Neural cell (in vitro differentiated cells): ENCODE data around the gene SCARB1. TPM values are rescaled to one million over a fixed set of nuclear protein-coding genes. Genes with fewer than 3 reads are reported as not detected.

Experiments
- H2AFZ ChIP-seq: fragments of 200-600, 300-800 bp; sonication (generic), shearing (Covaris generic); 2 replicates; pipeline ENCODE4 v1.6.0; 2014; ENCODE audit warnings: low read depth, mild to moderate bottlenecking, antibody characterized with exemption, low read length, moderate library complexity
- H3F3A ChIP-seq: fragments of 200-600 bp; shearing (Covaris generic); 2 replicates; pipeline ENCODE4 v1.6.1; 2016; ENCODE audit warnings: mild to moderate bottlenecking, moderate library complexity, mixed read lengths, antibody characterized with exemption, low read length; ENCODE audit not compliant: insufficient read depth, poor library complexity, severe bottlenecking
- H3K27ac ChIP-seq: fragments of 200-600, 300-800 bp; sonication (generic), shearing (Covaris generic); 2 replicates; pipeline ENCODE4 v1.5.1; 2014; ENCODE audit warnings: mild to moderate bottlenecking, low read length, moderate library complexity
- H3K27me3 ChIP-seq: fragments of 300-800, 200-600 bp; sonication (generic), shearing (Covaris generic); 2 replicates; pipeline ENCODE4 v1.6.0; 2014; ENCODE audit warnings: mild to moderate bottlenecking, low read depth, low read length, moderate library complexity; ENCODE audit not compliant: insufficient read depth
- H3K36me3 ChIP-seq: fragments of 300-800, 200-600 bp; sonication (generic), shearing (Covaris generic); 2 replicates; pipeline ENCODE4 v1.5.1; 2014; ENCODE audit warnings: mild to moderate bottlenecking, antibody characterized with exemption, low read length, moderate library complexity; ENCODE audit not compliant: insufficient read depth
- H3K4me2 ChIP-seq: fragments of 300-800, 200-600 bp; sonication (generic), shearing (Covaris generic); 2 replicates; pipeline ENCODE4 v1.6.0; 2014; ENCODE audit warnings: mild to moderate bottlenecking, low read length
- H3K4me3 ChIP-seq: fragments of 300-800, 200-600 bp; sonication (generic), shearing (Covaris generic); 2 replicates; pipeline ENCODE4 v1.5.1; 2014; ENCODE audit warnings: mild to moderate bottlenecking, low read length, moderate library complexity
- H3K79me2 ChIP-seq: fragments of 200-600 bp; shearing (Covaris generic); replicated peaks from 2 replicates; pipeline ENCODE4 v1.6.0; 2014; ENCODE audit warnings: mild to moderate bottlenecking, low read length, moderate library complexity; ENCODE audit not compliant: insufficient read depth
- H3K9ac ChIP-seq: fragments of 300-800, 200-600 bp; sonication (generic), shearing (Covaris generic); 2 replicates; pipeline ENCODE4 v1.6.1; 2016; ENCODE audit warnings: mild to moderate bottlenecking, low read length, mixed read lengths
- H3K9me2 ChIP-seq: fragments of 200-600 bp; shearing (Covaris generic); 2 replicates; pipeline ENCODE4 v1.6.1; 2016; ENCODE audit warnings: mild to moderate bottlenecking, low read length, mixed read lengths; ENCODE audit not compliant: insufficient read depth
- H3K9me3 ChIP-seq: fragments of 200-600, 300-800 bp; sonication (generic), shearing (Covaris generic); 2 replicates; pipeline ENCODE4 v1.6.1; 2016; ENCODE audit warnings: mild to moderate bottlenecking, mixed run types, low read length, moderate library complexity, mixed read lengths
- H4K20me1 ChIP-seq: fragments of 200-600 bp; shearing (Covaris generic); 2 replicates; pipeline ENCODE4 v1.6.1; 2016; ENCODE audit warnings: mild to moderate bottlenecking, mixed run types; ENCODE audit not compliant: insufficient read depth
- CTCF ChIP-seq: fragments of 450-650 bp; IDR thresholded peaks from 2 replicates; pipeline ENCODE4 v1.5.1; 2014; ENCODE audit warnings: antibody characterized with exemption, mild to moderate bottlenecking, moderate library complexity; ENCODE audit not compliant: poor library complexity, severe bottlenecking
- EP300 ChIP-seq: fragments of 450-650 bp; conservative IDR thresholded peaks from 2 replicates; pipeline ENCODE4 v1.6.1; 2014; ENCODE audit warnings: antibody characterized with exemption, mild to moderate bottlenecking, moderate library complexity; ENCODE audit not compliant: poor library complexity, severe bottlenecking
- EZH2 ChIP-seq: fragments of 200-600, 300-800 bp; shearing (Covaris generic), sonication (generic); IDR thresholded peaks from 2 replicates; pipeline ENCODE4 v1.6.1; 2014; ENCODE audit warnings: antibody characterized with exemption, low read length, borderline replicate concordance, mild to moderate bottlenecking; ENCODE audit not compliant: insufficient read depth, poor library complexity, severe bottlenecking
- MXI1 ChIP-seq: fragments of 450-650 bp; conservative IDR thresholded peaks from 2 replicates; pipeline ENCODE4 v1.6.1; 2014; ENCODE audit warnings: antibody characterized with exemption, mild to moderate bottlenecking; ENCODE audit not compliant: poor library complexity, severe bottlenecking
- POLR2AphosphoS5 ChIP-seq: IDR thresholded peaks from 2 replicates; pipeline ENCODE4 v1.6.1; 2012
- RAD21 ChIP-seq: fragments of 450-650 bp; conservative IDR thresholded peaks from 2 replicates; pipeline ENCODE4 v1.6.1; 2014; ENCODE audit warnings: antibody characterized with exemption, mild to moderate bottlenecking, moderate library complexity
- REST ChIP-seq: IDR thresholded peaks from 2 replicates; pipeline ENCODE4 v1.6.1; 2012; ENCODE audit warnings: borderline replicate concordance
- SMC3 ChIP-seq: fragments of 450-650 bp; conservative IDR thresholded peaks from 2 replicates; pipeline ENCODE4 v1.6.1; 2014; ENCODE audit warnings: antibody characterized with exemption, mild to moderate bottlenecking, moderate library complexity; ENCODE audit not compliant: poor library complexity
- TAF1 ChIP-seq: IDR thresholded peaks from 2 replicates; pipeline ENCODE4 v1.6.1; 2012; ENCODE audit warnings: low read depth
- polyA plus RNA-seq: library from polyadenylated mRNA; depleted of rRNA; stranded (reverse); fragments of >200 nt; gene quantifications from 2 replicates; pipeline ENCODE4 v1.2.3, GENCODE V29; 2014

The SCARB1 gene
- polyA plus RNA-seq, 1 donor from 2014 or later, result 5.8 TPM

- Histone ChIP-seq H3F3A (no peaks in the 10 kb centered on the region), H3K9ac (no peak overlapping the region), H4K20me1 (no peaks in the 10 kb centered on the region), H3K4me3 (no peak overlapping the region), H3K27ac (no peak overlapping the region), H3K36me3 (no peaks in the 10 kb centered on the region), H3K9me3 (no peaks in the 10 kb centered on the region), H3K4me2 (no peak overlapping the region), H3K79me2 (no peaks in the 10 kb centered on the region), H3K27me3 (no peaks in the 10 kb centered on the region), H3K9me2 (no peaks in the 10 kb centered on the region), H2AFZ (no peak overlapping the region)
- TF ChIP-seq TAF1 (no peak), EZH2 (no peak), SMC3 (no peak), CTCF (no peak), RAD21 (no peak), REST (no peak), POLR2AphosphoS5 (no peak), EP300 (no peak), MXI1 (no peak)
Measured at GRCh38 chr12:124884587-124885438, 21.1 kb upstream of the SCARB1 start.

- TF ChIP-seq RAD21 (no peak), EZH2 (no peak)
- no peak overlapping the region for H2AFZ ChIP-seq
Measured at GRCh38 chr12:124883263-124884130, 19.8 kb upstream of the SCARB1 start.

More at GRCh38 chr12:124883263-124884130, 19.8 kb upstream of the SCARB1 start:
- Histone ChIP-seq H3K27ac (no peak overlapping the region), H3K9ac (no peak overlapping the region), H4K20me1 (no peaks in the 10 kb centered on the region), H3K79me2 (no peaks in the 10 kb centered on the region), H3K36me3 (no peaks in the 10 kb centered on the region), H3K9me3 (no peaks in the 10 kb centered on the region), H3K27me3 (no peaks in the 10 kb centered on the region), H3F3A (no peaks in the 10 kb centered on the region), H3K4me2 (no peak overlapping the region), H3K9me2 (no peaks in the 10 kb centered on the region), H3K4me3 (no peak overlapping the region)
